Peyer's patch (tissue), 4 donors: ENCODE measurements around the gene MUC5B.

Experiments used
- CTCF ChIP-seq, 6 experiments: fragments of 450-650 bp in 4 of 6; fragments of 200-600 bp in 2 of 6; sonication (generic) in 1 of 6; IDR thresholded peaks; one replicate each; pipeline ENCODE4 v1.5.1; 2017 to 2019; ENCODE audit warnings: antibody characterized with exemption in 6 of 6, mild to moderate bottlenecking in 3 of 6, moderate library complexity in 1 of 6
- POLR2A ChIP-seq, 2 donors: fragments of 450-650 bp; IDR thresholded peaks; one replicate each; pipeline ENCODE4 v1.5.1; 2017; ENCODE audit warnings: antibody characterized with exemption in 2 of 2, mild to moderate bottlenecking in 2 of 2, moderate library complexity in 2 of 2

GRCh38 chr11:1218788-1219445 lies 3.9 kb upstream of the MUC5B start:
- TF ChIP-seq CTCF (IDR thresholded peaks at IDR 0.05), result no peak
- TF ChIP-seq POLR2A (IDR thresholded peaks at IDR 0.05), result no peak
